Measurements from ENCODE around the gene MAGEA1.
A peak's percentile ranks its signal among the peaks of the same experiment; 100 is the strongest.

MAGEA1 gene

GRCh38 chrX:153209347-153209746, 30.3 kb downstream of the MAGEA1 start:
- no peak overlapping the region for H3K4me3 ChIP-seq (ENCODE audit: low read depth, low read length)
- TF ChIP-seq CTCF (IDR thresholded peaks at IDR 0.05; ENCODE audit: control insufficient read depth, extremely low read depth, insufficient read depth) = no peak
- peak; percentile 58 for DNase-seq (ENCODE audit: low read depth)

- H3K4me3 ChIP-seq (ENCODE audit: low read depth, low read length) = no peak overlapping the region
- no peak for DNase-seq (ENCODE audit: low read depth)
- no peak for TF ChIP-seq CTCF (IDR thresholded peaks at IDR 0.05; ENCODE audit: control insufficient read depth, extremely low read depth, insufficient read depth)
Measured at GRCh38 chrX:153214934-153215333, 35.9 kb downstream of the MAGEA1 start.

- no peak for TF ChIP-seq CTCF (IDR thresholded peaks at IDR 0.05; ENCODE audit: control insufficient read depth, extremely low read depth, insufficient read depth)
- no peak for DNase-seq (ENCODE audit: low read depth)
- H3K4me3 ChIP-seq (ENCODE audit: low read depth, low read length) = no peak overlapping the region
Measured at GRCh38 chrX:153216926-153217325, 37.8 kb downstream of the MAGEA1 start.

- H3K4me3 ChIP-seq (ENCODE audit: low read depth, low read length) = no peak overlapping the region
- no peak for TF ChIP-seq CTCF (IDR thresholded peaks at IDR 0.05; ENCODE audit: control insufficient read depth, extremely low read depth, insufficient read depth)
- no peak for DNase-seq (ENCODE audit: low read depth)
Measured at GRCh38 chrX:153225438-153226098, 46.5 kb downstream of the MAGEA1 start.

- no peak for DNase-seq (ENCODE audit: low read depth)
- H3K4me3 ChIP-seq (ENCODE audit: low read depth, low read length) = no peak overlapping the region
- TF ChIP-seq CTCF (IDR thresholded peaks at IDR 0.05; ENCODE audit: control insufficient read depth, extremely low read depth, insufficient read depth) = no peak
Measured at GRCh38 chrX:153226344-153227185, 47.5 kb downstream of the MAGEA1 start.
